Thoracic aorta (tissue), 2 donors: Measurements from ENCODE around the gene ADAM20. TPM values are rescaled to one million over a fixed set of nuclear protein-coding genes. Genes with fewer than 3 reads are reported as not detected.
"Not testable (repeated sequence)": the region's sequence is repeated elsewhere in the genome, so short reads cannot be mapped to it uniquely, and the experiment has no call there.

ENCODE experiments used
- ATAC-seq: fragments of 150-250 bp; one replicate; pipeline ENCODE4 v1.8.0; 2017; ENCODE audit warnings: low read depth; ENCODE audit not compliant: insufficient number of reproducible peaks, low FRiP score
- DNase-seq: peaks from one replicate; pipeline ENCODE4 v3.0.0-alpha.2; 2020; ENCODE audit warnings: low spot score
- H3K27ac ChIP-seq, 2 donors: fragments of 200-600 bp; sonication (generic); 1 replicate in 1 of 2; 2 replicates in 1 of 2; pipeline ENCODE4 v1.5.1; 2016; ENCODE audit warnings: mild to moderate bottlenecking in 2 of 2, moderate library complexity in 2 of 2
- H3K27me3 ChIP-seq: fragments of 200-600 bp; sonication (generic); replicated peaks from 2 replicates; pipeline ENCODE4 v1.6.0; 2016; ENCODE audit warnings: mild to moderate bottlenecking; ENCODE audit not compliant: insufficient read depth
- H3K36me3 ChIP-seq: fragments of 200-600 bp; sonication (generic); one replicate; pipeline ENCODE4 v1.5.1; 2016
- H3K4me1 ChIP-seq, 2 donors: fragments of 200-600 bp; sonication (generic); 1 replicate in 1 of 2; 2 replicates in 1 of 2; pipeline versions ENCODE4 v1.5.1 to v1.6.0; 2016; ENCODE audit warnings: low read depth in 2 of 2, mild to moderate bottlenecking in 1 of 2; ENCODE audit not compliant: control insufficient read depth in 1 of 2
- H3K4me3 ChIP-seq: fragments of 200-600 bp; sonication (generic); 2 replicates; pipeline ENCODE4 v1.5.1; 2016; ENCODE audit warnings: mild to moderate bottlenecking
- H3K9me3 ChIP-seq: fragments of 200-600 bp; sonication (generic); 2 replicates; pipeline ENCODE4 v1.5.1; 2016
- CTCF ChIP-seq: fragments of 200-600 bp; sonication (generic); IDR thresholded peaks from one replicate; pipeline ENCODE4 v1.5.1; 2019; ENCODE audit warnings: antibody characterized with exemption
- total RNA-seq, 2 donors: library from RNA; depleted of rRNA; stranded (reverse); fragments of >200 nt; gene quantifications; one replicate each; pipeline versions ENCODE4 v1.1.0 to v1.2.3, GENCODE V29; 2016

ADAM20 gene
- total RNA-seq, 2 donors from 2014 or later = 1.9 to 3.5 TPM

DNA sequence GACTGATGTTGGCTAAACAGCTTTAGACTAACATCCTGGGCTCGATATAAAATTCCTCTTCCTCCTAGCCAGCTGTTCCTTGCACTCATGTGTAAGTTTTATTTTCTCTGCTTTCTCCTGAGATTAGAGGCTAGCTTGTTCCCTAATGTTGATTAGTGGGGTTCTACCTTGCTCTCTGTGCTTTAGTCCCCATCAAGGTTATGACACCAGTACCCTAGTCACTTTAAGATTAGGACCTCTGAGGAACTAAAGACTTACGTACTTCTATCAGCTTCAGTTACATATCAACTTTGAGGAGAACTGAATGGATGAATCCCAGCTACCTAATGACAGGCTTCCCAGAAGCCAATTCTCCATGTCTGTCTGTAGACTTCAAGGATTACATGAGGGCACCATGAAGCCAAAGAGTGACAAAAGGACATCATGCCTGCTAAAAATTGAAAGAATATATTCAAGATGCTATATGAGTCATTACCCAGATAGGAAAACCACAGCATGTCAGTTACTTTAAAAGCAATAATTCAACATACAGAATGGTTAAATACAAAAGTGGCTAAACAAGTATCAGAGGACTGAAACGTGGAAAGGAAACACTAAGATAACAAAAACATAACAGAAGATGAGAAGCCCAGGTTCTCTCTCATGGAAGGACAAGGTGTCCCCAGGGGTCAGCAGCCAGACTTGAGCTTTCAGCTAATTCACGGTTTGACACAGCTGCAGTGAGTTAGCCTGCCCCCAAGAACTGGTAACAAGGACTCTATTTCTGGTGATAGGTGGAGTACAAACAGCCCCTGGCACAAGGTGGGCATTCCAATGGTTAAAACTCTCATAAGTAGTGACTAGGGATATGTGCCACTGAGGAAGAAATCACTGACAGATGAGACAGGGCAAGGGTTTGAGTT, 20.4 kb downstream of the ADAM20 start:
- Histone ChIP-seq H3K9me3 (no peaks in the 10 kb centered on the region), H3K27me3 (no peaks in the 10 kb centered on the region), H3K4me3 (no peak overlapping the region), H3K4me1 (no peaks in the 10 kb centered on the region), H3K27ac (no peak overlapping the region), H3K36me3 (no peaks in the 10 kb centered on the region)
- ATAC-seq (no peak), DNase-seq (no peak)
- no peak for TF ChIP-seq CTCF

- H3K4me3 ChIP-seq = no peak overlapping the region
- ATAC-seq = no peak
- no peaks in the 10 kb centered on the region for H3K27me3 ChIP-seq
- no peak for DNase-seq
- no peaks in the 10 kb centered on the region for H3K4me1 ChIP-seq
- no peak for TF ChIP-seq CTCF
- no peaks in the 10 kb centered on the region for H3K9me3 ChIP-seq
- H3K36me3 ChIP-seq = no peaks in the 10 kb centered on the region
- no peak overlapping the region for H3K27ac ChIP-seq
Measured at GRCh38 chr14:70498191-70498590, 36.6 kb downstream of the ADAM20 start.

DNA sequence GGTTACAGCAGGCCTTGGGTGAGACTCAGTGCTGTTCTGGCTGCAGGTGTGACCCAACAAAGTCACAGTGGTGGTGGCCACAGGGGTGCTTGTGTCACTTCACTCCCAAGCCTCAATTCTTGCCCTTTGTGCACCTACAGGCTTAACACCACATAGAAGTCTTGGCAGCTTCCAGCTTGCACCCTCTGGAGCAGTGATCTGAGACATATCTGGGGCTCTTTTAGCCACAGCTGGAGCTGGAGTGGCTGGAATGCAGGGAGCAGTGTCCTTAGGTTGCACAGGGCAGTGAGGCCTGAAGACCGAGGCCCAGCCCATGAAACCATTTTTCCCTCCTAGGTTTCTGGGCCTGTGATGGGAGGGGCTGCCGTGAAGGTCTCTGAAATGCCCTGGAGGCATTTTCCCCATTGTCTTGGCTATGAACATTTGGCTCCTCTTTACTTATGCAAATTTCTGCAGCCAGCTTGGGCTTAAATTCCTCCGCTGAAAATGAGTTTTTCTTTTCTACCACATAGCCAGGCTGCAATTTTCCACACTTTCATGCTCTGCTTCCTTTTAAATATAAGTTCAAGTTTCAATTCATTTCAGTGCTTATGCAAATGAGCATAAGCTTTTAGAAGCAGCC, 45.1 kb downstream of the ADAM20 start:
- no peak overlapping the region for H3K27ac ChIP-seq
- peaks cover 16% of the 10 kb centered on the region for H3K36me3 ChIP-seq
- DNase-seq = no peak
- no peak overlapping the region for H3K4me3 ChIP-seq
- no peaks in the 10 kb centered on the region for H3K27me3 ChIP-seq
- no peaks in the 10 kb centered on the region for H3K4me1 ChIP-seq
- peaks cover 24% of the 10 kb centered on the region for H3K9me3 ChIP-seq
- TF ChIP-seq CTCF = no peak
- no peak for ATAC-seq

DNA sequence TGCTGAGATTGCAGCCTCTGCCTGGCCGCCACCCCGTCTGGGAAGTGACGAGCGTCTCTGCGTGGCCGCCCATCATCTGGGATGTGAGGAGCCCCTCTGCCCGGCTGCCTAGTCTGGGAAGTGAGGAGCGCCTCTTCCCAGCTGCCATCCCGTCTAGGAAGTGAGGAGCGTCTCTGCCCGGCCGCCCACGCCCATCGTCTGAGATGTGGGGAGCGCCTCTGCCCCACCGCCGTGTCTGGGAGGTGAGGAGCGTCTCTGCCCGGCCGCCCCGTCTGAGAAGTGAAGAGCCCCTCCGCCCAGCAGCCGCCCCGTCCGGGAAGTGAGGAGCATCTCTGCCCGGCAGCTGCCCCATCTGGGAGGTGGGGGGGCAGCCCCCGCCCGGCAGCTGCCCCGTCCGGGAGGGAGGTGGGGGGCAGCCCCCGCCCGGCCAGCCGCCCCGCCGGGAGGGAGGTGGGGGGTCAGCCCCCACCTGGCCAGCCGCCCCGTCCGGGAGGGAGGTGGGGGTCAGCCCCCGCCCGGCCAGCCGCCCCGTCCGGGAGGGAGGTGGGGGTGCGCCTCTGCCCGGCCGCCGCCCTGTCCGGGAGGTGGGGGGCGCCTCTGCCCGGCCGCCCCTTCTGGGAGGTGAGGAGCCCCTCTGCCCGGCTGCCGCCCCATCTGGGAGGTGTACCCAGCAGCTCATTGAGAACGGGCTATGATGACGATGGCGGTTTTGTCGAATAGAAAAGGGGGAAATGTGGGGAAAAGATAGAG, 57.3 kb downstream of the ADAM20 start:
- not testable (repeated sequence) for H3K4me1 ChIP-seq, DNase-seq, H3K27me3 ChIP-seq, ATAC-seq, H3K4me3 ChIP-seq, H3K9me3 ChIP-seq, H3K27ac ChIP-seq, H3K36me3 ChIP-seq

DNA sequence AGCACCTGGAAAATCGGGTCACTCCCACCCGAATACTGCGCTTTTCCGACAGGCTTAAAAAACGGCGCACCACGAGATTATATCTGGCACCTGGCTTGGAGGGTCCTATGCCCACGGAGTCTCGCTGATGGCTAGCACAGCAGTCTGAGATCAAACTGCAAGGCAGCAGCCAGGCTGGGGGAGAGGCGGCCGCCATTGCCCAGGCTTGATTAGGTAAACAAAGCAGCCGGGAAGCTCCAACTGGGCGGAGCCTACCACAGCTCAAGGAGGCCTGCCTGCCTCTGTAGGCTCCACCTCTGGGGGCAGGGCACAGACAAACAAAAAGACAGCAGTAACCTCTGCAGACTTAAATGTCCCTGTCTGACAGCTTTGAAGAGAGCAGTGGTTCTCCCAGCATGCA, 59.3 kb downstream of the ADAM20 start:
- not testable (repeated sequence) for DNase-seq, ATAC-seq, H3K9me3 ChIP-seq, H3K4me1 ChIP-seq, H3K4me3 ChIP-seq, H3K27ac ChIP-seq, H3K27me3 ChIP-seq, H3K36me3 ChIP-seq

- H3K27me3 ChIP-seq = no peaks in the 10 kb centered on the region
- no peaks in the 10 kb centered on the region for H3K4me1 ChIP-seq
- DNase-seq = no peak
- H3K4me3 ChIP-seq = no peak overlapping the region
- no peaks in the 10 kb centered on the region for H3K9me3 ChIP-seq
- no peak for TF ChIP-seq CTCF
- H3K36me3 ChIP-seq = no peaks in the 10 kb centered on the region
- no peak for ATAC-seq
- no peak overlapping the region for H3K27ac ChIP-seq
Measured at GRCh38 chr14:70473825-70474224, 61.0 kb downstream of the ADAM20 start.
